Skin of body (tissue), 2 donors: ENCODE measurements around the gene LRRC55. TPM values are rescaled to one million over a fixed set of nuclear protein-coding genes. Genes with fewer than 3 reads are reported as not detected.

ENCODE experiments used
- DNase-seq: peaks from one replicate; lab custom pipeline; 2025; lab: John Stamatoyannopoulos, UW
- total RNA-seq: library from RNA; depleted of rRNA; stranded (reverse); fragments of >200 nt; gene quantifications from one replicate; pipeline ENCODE4 v1.2.3, GENCODE V29; 2014

Gene LRRC55
- total RNA-seq, 1 donor from 2014 or later, result 0.89 TPM

- DNase-seq, result no peak
These were observed 54.3 kb downstream of the LRRC55 start for GRCh38 chr11:57235761-57236703.

DNA sequence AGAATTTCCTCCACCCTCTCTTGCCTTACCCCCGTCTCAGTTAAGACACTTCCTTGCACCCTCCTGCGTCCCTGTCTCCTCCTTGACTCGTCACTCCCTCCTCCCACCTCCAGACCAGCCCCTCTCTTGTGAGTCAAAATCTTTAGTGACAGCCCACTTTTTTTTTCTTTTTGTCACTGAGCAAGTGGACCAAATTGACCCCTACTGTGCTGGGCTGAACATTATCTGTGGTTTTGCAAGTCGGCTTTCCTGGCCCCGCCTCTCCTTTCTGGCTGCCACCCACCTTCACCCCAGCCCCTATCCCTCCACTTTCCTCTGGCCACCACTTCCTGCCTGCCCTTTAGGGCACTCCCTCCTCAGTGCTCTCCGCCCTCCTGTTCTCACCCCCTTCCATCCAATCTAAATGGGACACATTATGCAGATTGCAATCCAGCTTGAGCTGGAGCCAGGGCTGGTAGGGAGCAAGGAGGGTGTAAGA is 55.5 kb downstream of the LRRC55 start, which contains the start of gene APLNR:
APLNR (minus strand) TSS at position 47 of the 478 bp plus-strand sequence. CDS start 246 bp downstream, outside the sequence.
- DNase-seq, result peak; percentile 11

- DNase-seq, result no peak
These were observed 57.6 kb downstream of the LRRC55 start for GRCh38 chr11:57239348-57239747.

DNA sequence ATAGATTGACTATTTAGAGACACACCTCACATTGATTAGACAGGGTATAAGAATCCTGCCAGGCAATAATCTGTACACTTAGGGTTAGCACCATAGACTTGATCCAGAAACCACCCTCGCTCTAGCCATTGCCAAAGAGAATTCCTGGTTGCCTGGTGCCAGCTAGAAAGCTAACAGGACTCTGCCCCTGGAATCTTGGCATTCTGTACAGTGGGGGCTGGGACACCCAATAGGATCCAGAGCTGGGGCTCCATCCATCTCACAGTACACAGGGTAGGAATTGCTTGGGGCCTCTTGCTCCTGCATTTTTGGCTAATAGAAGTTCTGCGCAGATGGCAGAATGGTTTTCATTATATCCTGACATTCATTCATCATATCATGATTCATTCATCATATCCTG is 58.3 kb downstream of the LRRC55 start:
- no peak for DNase-seq

DNA sequence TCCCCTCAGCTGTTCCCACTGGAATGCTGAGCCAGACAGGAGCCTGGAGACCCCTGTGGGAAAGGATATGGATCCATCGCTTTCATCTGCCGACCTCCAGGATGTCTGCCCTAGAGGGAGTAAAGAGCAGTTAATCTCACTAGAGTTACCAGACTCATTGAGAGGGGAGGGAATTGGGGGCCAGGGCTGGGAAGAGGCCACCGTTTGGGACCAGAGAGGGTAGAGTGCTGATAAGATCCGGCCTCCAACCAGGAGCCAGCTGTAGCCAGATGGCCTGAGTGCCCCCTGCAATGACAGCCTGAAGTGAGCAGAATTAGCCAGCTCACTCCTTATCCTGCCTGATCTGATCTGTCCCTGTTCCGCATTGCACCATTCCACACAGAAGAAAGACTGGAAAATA is 59.0 kb downstream of the LRRC55 start:
- no peak for DNase-seq

Other genes starting within 250 kb of the LRRC55 start
- not detected for gene OR5AK2, start 193.0 kb upstream of the LRRC55 start, total RNA-seq
- 31.2 TPM for gene APLNR, start 55.3 kb downstream of the LRRC55 start, total RNA-seq
- gene TNKS1BP1, start 143.0 kb downstream of the LRRC55 start, total RNA-seq, result 81.0 TPM
- 40.1 TPM for gene SSRP1, start 153.9 kb downstream of the LRRC55 start, total RNA-seq
- gene P2RX3, start 156.4 kb downstream of the LRRC55 start, total RNA-seq, result 0.30 TPM
- gene PRG3, start 199.2 kb downstream of the LRRC55 start, total RNA-seq, result 2.9 TPM
- gene PRG2, start 208.7 kb downstream of the LRRC55 start, total RNA-seq, result 6.8 TPM
- gene SLC43A3, start 245.2 kb downstream of the LRRC55 start, total RNA-seq, result 18.3 TPM